GM19452 (cell line): ENCODE data around the gene PUS7.
"Not testable (repeated sequence)": the region's sequence is repeated elsewhere in the genome, so short reads cannot be mapped to it uniquely, and the experiment has no call there.

Experiments used
- ATAC-seq: cut with Tn5 transposase; IDR thresholded peaks from one replicate; pipeline ENCODE4 v1.9.1; 2021; ENCODE audit not compliant: unreplicated experiment

Gene PUS7, protein sequence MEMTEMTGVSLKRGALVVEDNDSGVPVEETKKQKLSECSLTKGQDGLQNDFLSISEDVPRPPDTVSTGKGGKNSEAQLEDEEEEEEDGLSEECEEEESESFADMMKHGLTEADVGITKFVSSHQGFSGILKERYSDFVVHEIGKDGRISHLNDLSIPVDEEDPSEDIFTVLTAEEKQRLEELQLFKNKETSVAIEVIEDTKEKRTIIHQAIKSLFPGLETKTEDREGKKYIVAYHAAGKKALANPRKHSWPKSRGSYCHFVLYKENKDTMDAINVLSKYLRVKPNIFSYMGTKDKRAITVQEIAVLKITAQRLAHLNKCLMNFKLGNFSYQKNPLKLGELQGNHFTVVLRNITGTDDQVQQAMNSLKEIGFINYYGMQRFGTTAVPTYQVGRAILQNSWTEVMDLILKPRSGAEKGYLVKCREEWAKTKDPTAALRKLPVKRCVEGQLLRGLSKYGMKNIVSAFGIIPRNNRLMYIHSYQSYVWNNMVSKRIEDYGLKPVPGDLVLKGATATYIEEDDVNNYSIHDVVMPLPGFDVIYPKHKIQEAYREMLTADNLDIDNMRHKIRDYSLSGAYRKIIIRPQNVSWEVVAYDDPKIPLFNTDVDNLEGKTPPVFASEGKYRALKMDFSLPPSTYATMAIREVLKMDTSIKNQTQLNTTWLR

DNA sequence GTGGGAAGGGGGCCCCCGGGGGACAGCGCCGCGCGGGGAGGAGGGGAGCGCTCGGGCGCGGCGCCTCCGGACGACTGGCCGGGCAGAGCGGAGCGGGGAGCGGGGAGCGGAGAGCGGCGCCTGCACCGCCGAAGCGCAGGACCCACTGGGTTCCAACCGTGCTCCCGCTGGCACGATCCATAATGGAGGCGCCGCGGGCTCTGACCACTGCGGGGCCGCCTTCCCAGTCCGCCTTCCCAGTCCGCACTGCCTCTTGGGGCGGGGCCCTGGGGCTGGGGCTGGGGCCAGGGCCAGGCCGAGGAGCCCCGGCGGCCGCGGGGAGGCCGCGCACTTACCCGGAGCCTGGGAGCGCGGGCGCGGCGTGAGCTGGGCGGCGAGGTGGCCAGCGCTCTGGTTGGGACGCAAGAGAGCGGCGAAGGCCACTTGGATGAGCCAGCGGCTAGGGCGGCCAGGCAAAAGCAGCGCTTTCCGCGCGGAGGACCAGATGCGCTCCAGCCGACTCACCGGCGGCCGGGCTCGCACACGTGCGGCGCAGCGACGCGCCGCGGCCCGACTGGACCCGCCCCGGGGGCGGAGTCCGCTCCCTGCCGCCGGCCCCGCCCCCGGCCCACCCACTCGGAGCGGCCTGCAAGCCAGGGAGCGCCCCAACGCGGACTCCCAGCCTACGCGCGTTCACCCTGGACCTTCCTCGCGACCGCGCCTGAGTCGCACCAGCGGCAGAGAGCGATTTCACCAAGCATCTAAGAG is at the start of gene PUS7:
PUS7 (minus strand) TSS at position 555 of the 747 bp plus-strand sequence. CDS start 13,759 bp downstream, outside the sequence.
- peak; percentile 82 for ATAC-seq

DNA sequence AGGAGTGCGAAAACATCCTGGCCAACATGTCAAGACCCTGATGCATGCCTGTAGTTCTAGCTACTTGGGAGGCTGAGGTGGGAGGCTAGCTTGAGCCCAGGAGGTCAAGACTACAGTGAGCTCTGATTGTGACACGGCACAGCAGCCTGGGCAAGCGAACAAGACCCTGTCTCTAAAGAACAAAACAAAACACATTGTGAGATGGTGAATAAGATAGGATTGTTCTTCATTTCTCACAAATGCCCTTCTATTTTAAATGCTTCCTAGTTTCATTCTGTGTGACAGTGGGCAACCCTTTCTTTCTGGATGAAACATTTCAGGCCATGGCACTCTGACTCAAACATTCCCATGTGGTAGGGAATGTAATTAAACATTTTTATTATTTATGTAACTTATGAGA is 45.8 kb upstream of the PUS7 start:
- ATAC-seq: no peak

DNA sequence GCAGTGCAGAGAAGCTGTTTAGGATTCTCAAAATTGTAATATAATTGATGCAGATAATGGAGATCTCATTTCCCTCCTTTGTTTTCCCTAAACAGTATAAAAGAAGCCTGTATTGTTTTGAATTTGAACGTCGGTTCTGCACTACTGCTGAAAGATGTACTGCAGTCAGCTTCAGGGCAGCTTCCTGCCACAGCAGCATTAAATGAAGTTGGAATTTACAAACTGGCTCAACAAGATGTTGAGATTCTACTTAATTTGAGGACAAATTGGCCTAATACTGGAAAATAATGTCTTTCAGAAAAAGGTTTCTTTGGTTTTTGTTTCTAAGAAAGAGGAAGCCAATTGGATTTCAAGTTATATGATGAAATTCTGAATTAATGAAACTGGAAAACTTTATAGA is 45.0 kb upstream of the PUS7 start:
- ATAC-seq: no peak

DNA sequence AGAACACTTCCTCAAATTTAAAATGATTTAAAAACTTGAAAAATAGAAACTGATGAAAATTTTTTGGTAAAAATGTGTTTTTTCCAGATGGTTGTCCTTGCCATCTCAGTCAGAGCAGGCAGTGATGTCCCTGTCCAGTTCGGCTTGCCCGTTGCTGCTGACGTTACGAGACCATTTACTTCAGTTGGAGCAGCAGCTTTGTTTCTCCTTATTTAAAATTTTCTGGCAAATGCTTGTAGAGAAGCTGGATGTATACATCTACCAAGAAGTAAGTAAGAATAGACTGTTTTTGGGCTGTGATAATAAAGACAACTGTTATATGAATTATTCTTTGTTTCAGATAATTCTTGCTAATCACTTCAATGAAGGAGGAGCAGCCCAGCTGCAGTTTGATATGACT is 43.1 kb upstream of the PUS7 start:
- no peak for ATAC-seq

DNA sequence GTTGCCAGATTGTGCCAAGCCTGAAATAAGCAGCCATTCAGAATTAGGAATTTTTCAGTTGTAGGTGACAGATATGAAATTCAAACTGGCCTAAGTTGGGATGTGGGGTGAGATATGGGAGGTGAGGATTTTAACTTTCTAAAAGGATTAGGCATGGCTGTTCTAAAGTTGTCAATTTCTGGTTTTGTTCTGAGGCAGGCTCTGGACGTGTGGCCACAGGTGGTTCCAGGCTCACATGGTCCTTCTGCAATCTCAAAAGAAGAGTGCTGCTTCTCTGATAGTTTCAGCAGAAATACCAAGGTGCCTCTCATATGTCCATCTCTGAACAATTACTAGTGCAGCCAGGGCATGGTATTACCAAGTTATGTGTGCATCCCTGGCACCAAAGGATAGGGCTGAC is 37.9 kb upstream of the PUS7 start:
- ATAC-seq: no peak

DNA sequence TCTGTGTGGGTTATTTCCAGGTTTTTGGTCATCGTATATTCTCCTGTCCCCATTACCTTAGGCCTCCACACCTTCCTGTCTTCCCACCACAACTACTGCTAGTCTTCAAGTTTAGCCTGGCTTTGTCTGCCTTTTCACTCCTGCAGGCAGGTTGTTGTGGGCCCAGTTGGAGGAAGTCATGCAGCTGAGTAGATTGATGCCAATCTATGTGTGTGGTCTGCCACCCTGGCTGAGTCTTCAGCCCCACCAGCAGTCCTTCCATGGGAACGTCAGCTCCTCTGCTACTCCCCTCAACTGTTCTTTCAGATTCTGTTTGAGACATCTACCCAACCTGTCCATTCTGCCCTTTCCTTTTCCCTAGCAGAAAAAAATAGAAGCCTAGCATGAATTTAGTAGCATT is 16.3 kb upstream of the PUS7 start:
- no peak for ATAC-seq

DNA sequence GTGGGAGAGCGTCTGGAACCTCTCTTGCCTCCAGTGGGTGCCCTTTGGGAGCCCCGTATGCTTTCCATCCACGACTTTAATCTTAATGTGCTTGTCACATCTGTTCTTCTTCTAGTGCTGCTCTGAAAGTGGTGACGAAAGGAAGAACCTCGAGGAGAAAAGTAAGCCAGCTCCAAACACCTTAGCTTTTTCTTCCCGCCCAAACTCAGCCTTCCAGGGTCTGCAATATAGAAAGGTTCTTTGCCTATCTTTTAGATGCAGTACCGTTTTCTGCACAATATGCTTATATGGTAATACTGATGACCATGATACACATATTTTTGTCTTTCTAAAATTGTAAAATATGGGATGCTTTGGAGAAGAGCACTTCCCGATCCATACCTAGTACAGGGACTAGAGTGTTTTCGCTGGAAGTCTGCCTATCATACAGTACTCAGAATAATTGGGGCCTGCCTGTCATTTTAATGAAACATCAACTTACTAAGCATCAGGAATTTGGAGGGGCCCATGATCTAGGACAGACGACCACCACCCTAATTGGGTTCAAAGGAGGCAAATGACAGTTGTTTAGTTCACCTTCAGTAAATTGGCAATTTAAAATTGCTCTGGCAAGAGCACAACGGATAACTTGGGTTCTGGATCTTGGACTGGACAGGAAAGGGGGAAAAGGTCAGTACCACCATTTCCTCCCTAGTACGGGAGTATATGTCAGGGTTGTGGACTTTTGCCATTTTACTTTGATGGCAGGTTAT is 10.8 kb upstream of the PUS7 start:
- ATAC-seq: no peak

DNA sequence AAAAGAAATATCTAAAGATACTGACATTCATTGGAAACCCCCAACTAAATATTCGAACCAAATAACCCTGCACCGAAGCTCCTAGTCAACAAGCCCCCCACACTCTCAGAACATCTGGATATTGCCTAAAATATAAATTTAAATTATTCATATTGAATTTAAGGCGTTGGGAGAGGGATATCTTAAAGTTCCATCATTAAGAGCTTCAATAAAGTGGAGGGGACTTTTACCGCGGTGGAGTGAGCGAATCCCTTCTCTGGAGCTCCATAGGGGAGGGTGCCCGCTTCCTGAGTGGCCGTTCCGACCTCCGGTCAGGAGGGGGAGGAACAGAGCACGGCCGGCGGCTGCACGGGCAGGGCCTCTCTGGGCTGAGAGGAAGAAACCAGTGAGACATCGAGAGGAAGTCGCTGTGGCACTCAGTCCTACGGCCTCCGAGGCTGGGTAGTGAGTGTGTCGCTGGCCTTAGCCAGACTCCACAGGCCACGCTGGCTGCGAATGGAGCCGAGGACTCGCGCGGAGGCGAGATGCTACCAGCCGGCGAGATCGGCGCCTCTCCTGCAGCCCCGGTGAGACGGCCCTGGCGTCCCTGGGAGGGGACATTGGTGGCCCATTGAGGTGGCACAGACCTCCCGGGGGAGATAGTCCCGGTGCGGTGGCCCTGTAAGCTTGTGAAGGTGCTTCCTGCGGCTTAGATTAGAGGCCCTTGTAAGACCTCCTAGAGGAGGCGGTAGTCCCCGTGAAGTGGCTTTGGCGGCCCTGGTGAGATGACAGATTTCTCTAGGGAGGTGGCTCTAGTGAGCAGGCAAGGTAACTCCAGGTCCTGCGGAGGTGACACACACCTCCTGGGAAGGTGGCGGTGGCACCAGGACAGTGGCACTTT is 10.0 kb upstream of the PUS7 start, which contains the start of gene RINT1:
RINT1 (plus strand) TSS at position 410 of the 880 bp plus-strand sequence; CDS start at position 525, 115 bp downstream.
- peak; percentile 94 for ATAC-seq

DNA sequence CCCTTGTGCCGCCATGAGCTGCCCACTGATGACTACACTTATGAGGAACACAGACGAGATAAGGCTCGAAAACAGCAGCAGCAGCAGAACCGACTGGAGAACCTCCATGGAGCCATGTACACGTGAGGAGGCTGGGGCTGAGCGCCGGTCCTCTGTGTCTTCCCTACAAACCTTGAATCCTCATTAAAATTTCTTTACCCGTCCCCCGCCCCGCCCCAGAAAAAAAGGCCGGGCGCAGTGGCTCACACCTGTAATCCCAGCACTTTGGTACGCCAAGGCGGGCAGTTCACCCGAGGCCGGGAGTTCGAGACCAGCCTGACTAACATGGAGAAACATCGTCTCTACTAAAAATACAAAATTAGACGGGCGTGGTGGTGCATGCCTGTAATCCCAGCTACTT is 8.5 kb upstream of the PUS7 start:
- no peak for ATAC-seq

DNA sequence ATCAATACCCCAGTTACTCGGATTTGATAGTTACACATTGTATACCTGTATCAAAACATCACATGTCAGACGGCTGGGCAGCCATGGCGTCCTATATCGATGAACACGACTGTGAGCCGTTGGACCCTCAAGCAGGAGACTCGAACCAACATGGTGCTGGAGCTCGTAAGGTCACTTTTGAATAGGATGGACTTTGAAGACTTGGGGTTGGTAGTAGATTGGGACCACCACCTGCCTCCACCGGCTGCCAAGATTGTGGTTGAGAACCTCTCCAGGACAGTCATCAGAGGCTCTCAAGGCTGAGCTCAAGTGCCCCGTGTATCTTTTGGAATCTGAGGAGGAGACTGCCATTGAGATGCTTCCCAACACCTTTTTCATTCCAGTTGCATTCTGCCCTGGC is 8.1 kb upstream of the PUS7 start:
- no peak for ATAC-seq

DNA sequence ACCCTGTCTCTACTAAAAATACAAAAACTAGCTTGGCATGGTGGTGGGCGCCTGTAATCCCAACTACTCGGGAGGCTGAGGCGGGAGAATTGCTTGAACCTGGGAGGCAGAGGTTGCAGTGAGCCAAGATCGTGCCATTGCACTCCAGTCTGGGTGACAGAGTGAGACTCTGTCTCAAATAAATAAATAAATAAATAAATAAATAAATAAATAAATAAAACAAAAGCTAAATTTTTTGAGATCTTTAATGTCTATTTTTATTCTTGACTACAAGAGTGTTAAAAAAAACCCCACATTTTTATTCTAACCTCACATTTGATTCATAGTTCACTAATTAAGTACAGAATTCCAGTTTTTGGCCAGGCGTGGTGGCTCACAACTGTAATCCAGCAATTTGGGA is 5.7 kb upstream of the PUS7 start:
- ATAC-seq: not testable (repeated sequence)

DNA sequence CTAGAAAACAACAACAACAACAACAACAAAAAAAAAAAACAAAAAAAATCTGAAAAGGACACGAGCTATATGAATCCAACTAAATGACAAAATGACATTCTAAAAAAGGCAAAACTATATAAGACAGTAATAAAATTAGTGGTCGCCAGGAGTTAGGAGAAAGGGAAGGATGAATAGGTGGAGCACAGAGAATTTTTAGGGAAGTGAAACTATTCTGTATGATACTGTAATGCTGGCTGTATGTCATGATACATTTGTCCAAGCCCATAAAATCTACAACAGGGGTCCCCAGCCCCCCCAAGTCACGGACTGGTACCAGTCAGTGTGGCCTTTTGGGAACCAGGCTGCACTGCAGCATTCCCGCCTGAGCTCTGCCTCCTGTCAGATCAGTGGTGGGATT is 2.8 kb upstream of the PUS7 start:
- no peak for ATAC-seq

DNA sequence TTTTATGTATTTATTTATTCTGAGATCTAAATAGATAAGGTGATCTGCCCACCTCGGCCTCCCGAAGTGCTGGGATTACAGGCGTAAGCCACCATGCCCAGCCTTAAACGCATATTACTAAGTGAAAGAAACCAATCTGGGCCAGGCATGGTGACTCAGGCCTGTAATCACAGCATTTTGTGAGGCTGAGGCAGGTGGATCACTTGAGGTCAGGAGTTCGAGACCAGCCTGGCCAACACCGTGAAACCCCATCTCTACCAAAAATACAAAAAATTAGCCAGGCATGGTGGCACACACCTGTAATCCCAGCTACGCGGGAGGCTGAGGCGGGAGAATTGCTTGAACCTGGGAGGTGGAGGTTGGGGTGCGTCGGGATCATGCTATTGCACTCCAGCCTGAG is 2.4 kb upstream of the PUS7 start:
- ATAC-seq: not testable (repeated sequence)

DNA sequence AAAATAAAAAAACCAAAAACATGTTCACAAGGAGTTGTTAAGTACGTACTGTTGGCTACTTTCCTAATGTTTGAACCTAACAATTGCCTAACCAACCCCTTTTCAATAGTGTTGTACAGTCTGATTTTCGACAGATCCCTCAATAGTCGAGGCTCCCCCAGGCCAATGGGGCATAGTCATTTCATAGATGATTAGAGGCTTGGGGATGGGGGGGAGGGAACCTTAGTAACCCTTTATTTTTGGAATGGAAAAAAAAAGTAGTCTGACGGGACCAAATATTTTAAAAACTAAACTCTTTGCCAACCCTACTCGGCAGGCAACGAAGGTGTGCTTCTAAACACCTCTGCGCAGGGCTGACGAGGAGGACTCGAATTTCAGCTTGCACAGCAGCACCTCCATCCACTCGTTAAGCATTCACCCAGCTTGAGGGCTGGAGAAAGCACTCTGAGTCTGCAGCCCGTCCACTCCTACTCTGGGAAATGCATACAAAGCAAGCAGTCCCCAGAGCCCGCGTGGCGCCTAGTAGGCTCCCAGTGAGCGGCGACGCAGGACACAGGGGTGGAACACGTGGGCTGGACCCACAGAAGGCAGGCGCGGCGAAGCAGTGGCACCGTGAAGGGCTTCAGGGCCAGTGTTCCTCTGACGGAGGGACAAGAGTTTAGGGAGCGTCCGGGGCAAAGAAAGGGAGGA is 899 bp downstream of the PUS7 start:
- ATAC-seq: peak; percentile 40

DNA sequence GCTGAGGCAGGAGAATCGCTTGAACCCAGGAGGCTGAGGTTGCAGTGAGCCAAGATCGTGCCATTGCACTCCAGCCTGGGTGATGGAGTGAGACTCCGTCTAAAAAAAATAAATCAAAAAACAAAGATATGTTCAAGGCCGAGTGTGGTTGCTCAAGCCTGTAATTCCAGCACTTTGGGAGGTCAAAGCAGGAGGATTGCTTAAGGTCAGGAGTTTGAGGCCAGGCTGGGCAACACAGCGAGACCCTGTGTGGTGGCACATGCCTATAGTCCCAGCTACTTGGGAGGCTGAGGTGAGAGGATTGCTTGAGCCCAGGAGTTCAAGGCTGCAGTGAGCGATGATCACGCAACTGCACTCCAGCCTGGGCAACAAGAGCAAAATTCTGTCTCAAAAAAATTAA is 1.5 kb downstream of the PUS7 start:
- ATAC-seq: not testable (repeated sequence)

DNA sequence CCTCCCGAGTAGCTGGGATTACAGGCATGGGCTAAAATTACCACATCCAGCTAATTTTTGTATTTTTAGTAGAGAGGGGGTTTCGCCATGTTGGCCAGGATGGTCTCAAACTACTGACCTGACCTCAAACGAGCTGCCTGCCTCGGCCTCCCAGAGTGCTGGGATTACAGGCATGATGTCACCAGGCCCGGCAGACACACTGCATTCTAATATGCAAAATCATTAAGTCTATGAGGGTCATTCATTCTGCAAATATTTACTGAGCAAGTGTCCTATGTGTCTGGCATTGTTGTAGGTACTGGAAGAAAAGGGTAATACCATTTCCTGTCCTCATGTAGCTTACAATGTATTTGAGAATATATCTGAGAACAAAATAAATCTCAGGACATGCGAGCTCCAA is 2.7 kb downstream of the PUS7 start:
- ATAC-seq: no peak

DNA sequence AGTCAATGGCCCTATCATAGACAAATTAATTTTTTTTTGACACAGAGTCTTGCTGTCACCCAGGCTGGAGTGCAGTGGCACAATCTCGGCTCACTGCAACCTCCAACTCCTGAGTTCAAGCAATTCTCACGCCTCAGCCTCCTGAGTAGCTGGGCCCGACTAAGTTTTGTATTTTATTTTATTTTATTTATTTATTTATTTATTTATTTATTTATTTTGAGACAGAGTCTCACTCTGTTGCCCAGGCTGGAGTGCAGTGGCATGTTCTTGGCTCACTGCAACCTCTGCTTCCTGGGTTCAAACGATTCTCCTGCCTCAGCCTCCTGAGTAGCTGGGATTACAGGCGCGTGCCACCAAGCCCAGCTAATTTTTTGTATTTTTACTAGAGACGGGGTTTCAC is 6.5 kb downstream of the PUS7 start:
- not testable (repeated sequence) for ATAC-seq

DNA sequence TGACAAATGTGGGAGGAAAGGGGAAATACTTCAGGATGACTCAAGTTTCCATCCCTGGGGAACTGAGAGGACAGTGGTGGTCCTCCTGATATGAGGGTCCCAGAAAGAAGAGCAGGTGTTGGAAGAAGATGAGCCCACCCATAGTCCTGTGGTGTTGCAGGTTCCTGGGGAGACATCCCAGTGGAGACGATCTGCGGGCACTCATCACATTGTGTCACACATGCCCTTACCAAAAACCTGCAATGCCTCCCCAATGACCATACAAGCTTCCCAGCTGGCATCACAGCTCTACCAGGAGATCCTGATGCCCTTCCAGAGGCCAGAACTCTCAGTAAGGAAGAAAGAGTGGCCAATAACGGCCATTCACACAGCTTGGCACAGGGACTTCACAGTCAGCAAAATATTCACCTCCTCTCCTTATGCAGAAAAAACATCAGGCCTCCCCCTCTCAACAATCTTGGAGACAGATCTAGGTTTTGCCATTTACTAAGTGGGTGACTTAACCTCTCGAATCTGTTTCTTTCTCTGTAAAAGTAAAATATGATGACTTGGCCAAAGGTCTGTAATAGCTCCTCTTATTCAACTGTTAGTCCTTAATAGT is 9.0 kb downstream of the PUS7 start:
- ATAC-seq: no peak

DNA sequence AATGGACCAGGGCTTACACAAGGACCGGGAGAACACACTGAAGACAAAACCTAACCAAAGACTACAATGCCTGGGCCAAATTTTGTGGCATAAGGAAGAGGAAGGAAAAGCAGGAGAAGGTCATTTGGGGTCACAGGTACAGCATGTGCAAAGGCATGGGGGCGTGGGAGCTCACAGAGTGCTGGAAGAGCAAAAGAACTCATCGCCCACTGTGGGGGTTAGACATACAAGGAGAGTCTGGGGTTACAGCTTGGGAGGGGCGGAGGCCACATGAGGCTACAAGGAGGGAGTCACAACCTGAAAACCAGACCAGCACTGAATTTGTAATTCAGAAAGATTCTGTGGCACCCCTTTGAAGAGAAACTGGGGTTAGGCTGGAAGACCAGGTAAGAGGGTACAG is 9.7 kb downstream of the PUS7 start:
- no peak for ATAC-seq
